GM18502 (cell line): ENCODE results near the gene DNAJC5G.
"Not testable (repeated sequence)": the region's sequence is repeated elsewhere in the genome, so short reads cannot be mapped to it uniquely, and the experiment has no call there.

Source experiments
- ATAC-seq: cut with Tn5 transposase; IDR thresholded peaks from one replicate; pipeline ENCODE4 v1.9.1; 2021; ENCODE audit warnings: mild to moderate bottlenecking; ENCODE audit not compliant: unreplicated experiment, poor library complexity

DNAJC5G gene

DNA sequence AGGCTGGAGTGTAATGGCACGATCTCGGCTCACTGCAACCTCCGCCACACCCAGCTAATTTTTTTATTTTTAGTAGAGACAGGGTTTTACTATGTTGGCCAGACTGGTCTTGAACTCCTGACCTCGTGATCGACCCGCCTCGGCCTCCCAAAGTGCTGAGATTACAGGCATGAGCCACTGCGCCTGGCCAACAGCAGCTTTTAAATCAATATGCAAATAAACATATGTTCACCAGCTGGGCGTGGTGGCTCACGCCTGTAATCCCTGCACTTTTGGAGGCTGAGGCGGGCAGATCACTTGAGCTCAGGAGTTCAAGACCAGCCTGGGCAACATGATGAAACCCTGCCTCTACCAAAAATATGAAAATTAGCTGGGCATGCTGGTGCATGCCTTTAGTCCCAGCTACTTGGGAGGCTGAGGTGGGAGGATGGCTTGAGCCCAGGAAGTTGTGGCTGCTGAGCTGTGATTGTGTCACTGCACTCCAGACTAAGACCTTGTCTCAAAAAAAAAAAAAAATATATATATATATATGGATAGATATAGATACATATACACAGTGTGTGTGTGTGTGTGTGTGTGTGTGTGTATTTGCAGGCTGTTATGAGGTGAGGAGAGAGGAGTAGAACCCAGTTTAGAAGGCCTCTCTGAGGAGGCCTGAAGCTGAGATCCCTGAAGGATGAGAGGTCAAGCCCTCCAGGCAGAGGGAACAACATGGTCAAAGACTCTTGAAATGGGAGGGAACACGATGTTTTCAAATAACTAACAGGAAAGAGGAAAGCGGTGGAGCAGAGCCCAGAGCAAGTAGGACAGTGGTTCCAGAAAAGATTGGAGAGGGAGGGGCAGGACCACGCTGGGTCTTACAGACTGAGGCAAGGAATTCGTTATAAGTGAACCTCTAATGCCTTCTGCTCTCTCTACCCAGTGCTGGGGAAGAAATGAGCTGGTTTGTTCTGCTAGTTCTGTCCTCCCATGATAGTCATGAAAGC, 2.4 kb upstream of the DNAJC5G start:
- ATAC-seq, result not testable (repeated sequence)

- no peak for ATAC-seq
Measured at GRCh38 chr2:27278010-27278409, 2.8 kb downstream of the DNAJC5G start.

DNA sequence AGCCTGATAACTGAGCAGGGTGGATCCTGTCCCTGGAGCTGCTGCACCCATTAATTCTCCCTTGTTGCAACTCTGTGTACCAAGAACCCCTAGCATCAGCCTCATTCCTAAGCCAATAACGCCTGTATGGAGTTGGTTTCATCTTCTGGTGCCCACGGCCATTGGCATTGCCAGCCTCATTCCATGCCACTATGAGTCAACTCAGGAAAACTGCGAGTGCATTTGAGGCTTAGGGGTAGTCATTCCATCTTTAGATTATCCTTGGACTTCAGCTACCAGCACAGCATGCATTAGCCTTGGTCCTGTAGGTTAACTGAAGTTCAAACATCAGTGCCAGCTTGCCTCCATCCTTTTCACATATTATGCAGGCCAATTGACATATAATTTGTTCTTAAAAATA, 5.6 kb downstream of the DNAJC5G start:
- no peak for ATAC-seq

DNA sequence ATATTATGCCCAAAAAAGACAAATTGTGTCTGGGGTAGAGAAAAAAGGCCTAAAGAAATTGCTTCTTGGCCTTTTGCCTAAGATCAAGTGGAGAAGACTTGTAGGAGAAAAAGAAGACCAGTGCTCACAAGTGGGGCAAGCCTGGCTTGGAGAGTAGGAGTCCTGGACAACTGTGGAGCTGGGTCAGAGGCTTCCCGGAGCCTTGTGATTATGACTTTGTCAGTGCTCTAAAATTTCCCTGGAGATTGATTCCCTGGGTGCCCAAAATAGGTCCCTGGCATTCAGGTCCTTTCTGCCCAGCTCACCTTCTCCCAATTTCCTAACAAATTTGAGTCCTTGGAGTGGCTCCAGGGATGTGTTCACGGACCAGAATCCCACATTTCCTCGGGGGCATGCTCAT, 6.2 kb downstream of the DNAJC5G start:
- no peak for ATAC-seq

DNA sequence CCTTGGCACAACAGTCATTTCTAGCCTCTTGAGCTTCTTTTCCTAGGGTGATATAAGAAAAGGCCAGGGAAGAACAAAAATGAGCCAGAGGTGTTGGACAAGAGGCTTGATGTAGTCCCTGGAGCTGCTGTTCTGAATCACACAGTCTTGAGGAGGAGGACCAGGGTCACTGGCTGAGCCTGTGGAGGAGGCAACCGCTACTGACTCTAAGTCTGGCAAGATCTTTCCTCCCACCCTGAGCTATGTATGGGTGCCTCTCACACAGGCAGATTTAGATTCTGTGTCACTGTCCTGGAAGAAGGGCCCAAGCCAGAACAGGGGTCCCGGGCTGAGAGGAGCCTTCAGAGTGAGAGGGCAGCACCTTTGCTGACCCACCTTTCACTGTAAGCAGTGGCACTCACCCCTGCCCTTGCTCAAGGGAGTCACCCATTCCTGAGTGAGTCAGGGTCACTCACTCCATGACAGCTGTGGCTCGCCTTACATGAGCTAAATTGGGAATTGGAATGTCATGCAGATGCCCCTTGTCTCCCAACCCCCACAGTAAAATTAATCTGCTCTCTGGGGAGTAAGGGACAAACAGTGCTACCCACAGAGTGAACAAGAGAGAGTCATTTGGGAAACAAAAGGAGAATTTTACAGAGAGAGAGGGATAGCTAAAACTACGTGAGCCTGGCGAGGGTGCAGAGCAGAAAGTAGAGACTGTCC, 6.8 kb downstream of the DNAJC5G start, which contains the start of gene TRIM54:
TSS of gene TRIM54 (plus strand) at position 575 of the 705 bp plus-strand sequence. CDS start 303 bp downstream, outside the sequence.
- ATAC-seq, result no peak

DNA sequence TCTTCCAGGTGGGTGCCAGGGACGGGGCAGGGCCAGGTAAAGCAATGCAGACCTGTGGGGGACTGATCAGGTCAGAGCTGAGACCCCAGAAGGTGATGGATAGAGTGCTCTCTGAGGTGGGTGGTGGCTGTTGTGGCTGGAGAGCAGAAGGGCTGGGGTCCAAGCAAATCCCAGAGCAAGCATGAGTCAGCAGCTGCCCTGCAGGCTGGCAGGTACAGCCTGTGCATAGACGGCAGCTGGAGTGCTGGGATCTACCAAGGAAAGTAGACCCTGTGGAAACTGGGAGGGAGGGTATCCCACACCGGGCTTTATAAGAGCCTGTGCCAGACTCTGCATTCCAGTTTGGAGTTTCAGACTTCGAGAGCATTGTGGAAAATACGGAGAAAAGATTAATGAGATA, 7.7 kb downstream of the DNAJC5G start:
- ATAC-seq, result no peak

GRCh38 chr2:27284996-27285395, 9.8 kb downstream of the DNAJC5G start:
- no peak for ATAC-seq

- no peak for ATAC-seq
Measured at GRCh38 chr2:27285481-27285880, 10.2 kb downstream of the DNAJC5G start.

- ATAC-seq, result no peak
Measured at GRCh38 chr2:27288610-27289009, 13.4 kb downstream of the DNAJC5G start.

GRCh38 chr2:27290549-27290948, 15.3 kb downstream of the DNAJC5G start:
- ATAC-seq, result no peak

DNA sequence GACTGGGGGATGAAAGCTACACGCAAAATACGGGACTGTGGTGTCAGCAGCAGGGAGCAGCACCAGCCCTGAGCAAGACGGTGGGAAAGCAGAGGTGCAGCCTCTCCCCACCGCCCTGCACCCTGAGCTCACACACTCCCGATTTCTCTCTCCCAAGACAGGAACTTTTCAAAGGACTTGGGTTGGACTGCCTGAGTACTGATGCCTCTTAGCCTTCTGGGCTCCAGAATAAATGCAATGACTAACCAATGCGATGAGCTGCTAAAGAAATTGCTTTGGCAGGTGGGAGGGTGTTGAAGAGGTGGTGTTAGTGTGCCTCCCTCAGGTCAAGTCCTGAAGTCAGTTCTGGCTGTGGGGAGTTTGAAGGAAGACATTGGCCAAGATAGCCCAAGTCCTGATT, 16.6 kb downstream of the DNAJC5G start:
- no peak for ATAC-seq

DNA sequence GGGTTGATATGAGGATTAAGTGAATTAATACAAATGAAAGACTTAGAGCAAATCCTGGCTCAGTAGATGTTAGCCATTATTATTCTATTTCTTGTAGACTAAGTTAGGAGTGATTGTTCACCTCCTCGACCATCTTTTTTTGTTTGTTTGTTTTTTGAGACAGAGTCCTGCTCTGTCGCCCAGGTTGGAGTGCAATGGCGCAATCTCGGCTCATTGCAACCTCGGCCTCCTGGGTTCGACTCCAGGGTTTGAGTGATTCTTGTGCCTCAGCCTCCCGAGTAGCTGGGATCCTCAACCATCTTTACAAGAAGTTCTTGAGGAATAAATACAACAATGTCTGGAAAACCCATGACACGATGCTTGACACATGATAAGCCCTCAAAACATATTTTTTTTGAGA, 19.7 kb downstream of the DNAJC5G start:
- ATAC-seq, result no peak

DNA sequence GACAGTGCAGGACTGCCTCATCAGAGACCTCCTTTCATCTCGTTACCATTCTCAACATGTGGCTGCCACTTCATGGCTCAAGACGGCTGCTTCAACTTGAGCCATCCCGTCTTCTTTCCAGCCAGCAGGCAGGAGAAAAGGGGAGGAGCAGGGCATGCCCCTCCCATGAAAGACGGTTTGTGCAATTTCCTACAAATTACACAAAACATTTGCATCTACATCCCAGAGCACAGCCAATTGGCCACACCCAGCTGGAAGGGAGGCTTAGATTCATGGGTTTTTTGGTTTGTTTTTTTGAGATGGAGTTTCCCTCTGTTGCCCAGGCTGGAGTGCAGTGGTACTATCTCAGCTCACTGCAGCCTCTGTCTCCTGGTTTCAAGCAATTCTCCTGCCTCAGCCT, 21.2 kb downstream of the DNAJC5G start:
- no peak for ATAC-seq

DNA sequence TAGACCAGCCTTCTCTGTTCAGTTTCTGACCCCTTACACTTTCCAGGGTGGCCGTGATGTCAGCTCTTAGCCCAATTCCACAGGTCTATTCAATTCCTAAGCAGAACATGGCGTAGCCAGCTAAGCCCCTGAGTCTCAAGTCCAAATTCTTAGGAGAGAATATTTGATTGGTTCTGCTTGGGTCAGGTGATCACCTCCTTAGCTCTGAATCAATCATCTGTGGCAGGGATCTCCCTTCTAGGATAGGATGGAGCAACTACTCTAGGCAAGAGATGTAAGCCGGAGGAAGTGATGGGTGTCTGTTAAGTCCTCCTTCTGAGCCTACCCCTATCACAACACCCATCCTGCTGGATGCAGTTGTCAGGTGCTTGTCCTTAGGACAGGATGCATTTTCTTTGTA, 22.0 kb downstream of the DNAJC5G start:
- ATAC-seq, result no peak

DNA sequence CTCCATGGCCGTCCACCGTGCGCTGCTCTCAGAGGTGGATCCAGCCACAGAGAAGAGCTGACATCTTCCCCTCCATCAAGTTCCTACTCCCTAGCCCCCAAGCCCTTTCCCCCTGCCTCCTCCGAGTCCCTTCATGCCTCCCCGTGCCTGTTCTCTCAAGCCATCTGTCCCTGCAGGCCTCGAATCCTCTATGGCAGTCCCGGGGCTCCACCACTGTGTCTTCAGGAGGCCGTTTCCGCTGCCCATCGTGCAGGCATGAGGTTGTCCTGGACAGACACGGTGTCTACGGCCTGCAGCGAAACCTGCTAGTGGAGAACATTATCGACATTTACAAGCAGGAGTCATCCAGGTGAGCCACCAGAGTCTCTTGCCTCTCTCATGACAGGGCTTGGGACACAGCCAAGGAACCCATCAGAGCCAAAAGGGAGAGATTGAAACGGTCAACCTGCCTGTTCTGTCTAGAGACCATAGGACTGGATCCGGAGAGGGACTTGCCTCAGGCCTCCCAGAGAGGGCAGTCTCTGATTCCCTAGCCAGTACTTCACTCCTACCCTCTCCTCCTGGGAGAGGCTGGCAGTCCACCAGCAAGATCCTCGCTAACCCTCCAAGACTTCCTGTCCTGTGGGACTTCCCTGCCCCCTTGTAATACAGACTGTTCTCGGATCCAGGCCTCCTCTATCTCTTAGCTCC, 23.3 kb downstream of the DNAJC5G start:
- no peak for ATAC-seq

- not testable (repeated sequence) for ATAC-seq
Measured at GRCh38 chr2:27300606-27301005, 25.4 kb downstream of the DNAJC5G start.

DNA sequence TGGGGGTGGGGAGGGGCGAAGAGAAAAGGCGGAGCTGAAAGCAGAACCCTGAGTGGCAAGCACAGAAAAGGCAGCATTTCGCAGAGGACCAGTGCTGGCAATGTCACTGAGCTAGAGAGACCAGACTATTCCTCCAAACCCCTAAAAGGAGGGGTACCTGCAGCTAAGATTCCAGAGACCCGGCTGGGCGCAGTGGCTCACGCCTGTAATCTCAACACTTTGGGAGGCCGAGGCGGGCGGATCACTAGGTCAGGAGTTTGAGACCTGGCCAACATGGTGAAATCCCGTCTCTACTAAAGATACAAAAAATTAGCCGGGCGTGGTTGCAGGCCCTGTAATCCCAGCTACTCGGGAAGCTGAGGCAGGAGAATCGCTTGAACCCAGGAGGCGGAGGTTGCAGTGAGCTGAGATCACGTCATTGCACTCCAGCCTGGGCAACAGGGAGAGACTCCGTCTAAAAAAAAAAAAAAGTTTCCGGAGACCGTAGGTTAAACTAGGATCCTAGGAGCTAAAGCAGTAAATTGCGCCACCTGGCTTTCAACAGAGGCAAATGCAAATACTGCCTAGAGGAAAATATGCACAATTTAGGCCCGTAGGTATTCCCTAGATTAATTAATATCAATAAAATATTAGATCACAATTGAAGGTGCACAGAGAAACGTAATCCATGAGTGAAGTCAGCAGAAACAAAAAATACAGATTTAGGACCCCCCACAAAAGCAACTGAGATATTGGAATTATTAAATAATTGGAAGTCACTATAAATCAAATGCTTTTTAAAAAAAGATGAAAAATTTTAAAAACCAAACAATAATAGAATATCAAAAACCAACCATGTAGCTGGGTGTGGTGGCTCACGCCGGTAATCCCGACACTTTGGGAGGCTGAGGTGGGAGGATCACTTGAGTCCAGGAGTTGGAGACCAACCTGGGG, 28.1 kb downstream of the DNAJC5G start:
- ATAC-seq, result no peak

DNA sequence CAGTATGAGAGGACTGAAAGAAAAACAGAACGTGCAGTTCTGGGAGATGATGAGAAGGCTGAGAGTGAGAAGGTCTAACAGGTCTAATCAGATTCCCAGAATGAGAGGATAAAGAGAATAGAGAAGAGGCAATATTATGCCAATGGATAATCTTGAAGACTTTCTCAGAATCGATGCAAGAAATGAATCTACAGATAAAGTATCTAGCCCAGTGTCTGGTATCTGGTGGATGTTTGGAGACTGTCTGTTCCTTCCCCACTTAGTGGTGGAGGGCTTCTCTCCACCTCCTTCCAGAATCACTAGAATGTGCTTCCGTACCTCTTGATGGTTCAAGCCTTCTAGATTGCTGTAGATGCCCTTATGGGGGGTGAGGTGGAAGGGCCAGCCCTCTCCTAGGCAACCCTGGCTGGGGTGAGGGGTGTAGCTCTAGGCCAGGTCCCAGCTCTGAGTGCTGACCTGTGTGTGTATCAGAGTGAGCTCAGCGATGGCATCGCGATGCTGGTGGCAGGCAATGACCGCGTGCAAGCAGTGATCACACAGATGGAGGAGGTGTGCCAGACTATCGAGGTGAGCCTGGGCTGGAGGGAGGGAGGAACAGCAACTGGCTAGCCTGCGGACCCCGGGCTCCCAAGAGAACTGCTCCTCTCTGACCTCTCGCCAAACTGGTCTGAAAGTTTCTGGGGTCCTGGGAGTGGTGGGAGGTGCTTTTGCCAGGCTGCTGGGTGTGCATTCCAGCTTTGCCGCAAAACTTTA, 29.4 kb downstream of the DNAJC5G start:
- no peak for ATAC-seq

DNA sequence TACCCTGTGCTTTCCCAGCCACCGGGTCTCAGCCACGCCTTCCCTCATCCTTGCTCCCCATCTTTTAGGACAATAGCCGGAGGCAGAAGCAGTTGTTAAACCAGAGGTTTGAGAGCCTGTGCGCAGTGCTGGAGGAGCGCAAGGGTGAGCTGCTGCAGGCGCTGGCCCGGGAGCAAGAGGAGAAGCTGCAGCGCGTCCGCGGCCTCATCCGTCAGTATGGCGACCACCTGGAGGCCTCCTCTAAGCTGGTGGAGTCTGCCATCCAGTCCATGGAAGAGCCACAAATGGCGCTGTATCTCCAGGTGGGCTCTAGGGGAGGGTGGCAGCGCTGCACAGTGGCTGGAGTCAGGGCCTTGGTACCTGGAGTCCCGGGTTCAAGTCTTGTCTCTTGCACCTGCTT, 30.3 kb downstream of the DNAJC5G start:
- ATAC-seq, result no peak
